ENCODE measurements around the gene EHD1.

The EHD1 gene

DNA sequence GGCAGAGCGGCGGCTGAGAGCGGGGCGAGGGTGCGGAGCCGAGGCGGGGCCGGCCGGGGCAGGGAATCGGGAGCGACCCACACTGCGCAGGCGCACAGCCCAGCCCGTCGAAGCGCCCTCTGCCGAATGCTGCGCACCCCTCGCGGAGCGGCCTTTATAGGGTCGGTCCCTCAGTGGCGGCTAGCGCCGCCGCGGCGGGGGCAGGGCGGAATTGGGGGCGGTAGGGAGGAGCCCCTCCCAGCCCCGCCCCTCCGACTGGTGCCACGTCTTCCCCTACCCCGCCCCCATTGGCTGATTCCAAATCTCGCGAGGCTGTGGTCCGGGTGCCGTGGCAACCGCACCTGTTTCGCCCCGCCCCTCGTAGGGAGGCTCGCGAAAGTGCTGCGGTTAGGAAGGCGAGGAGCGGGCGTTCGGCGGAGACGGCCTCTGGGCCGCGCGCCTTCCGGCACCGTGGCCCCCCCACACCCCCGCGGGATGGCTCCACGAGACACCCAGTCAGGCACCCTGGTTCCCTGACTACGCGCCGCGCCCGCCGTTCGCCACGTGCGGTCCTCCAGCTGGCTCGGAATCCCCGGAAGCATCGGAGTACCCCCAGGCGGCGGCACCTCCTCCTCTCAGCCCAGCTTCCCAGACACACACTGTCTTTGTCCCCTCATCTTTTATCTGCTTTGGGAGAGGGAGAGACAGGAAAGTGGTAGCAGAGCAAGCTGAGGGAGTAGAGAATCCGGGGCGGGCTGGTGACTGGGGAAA lies at the start of gene EHD1:
EHD1 (minus strand) TSS at position 128 of the 750 bp plus-strand sequence. CDS start 157 bp downstream, outside the sequence.
- DNase-seq (ENCODE audit: low read depth in 2 of 2) = peak; percentile 99 to 100

DNA sequence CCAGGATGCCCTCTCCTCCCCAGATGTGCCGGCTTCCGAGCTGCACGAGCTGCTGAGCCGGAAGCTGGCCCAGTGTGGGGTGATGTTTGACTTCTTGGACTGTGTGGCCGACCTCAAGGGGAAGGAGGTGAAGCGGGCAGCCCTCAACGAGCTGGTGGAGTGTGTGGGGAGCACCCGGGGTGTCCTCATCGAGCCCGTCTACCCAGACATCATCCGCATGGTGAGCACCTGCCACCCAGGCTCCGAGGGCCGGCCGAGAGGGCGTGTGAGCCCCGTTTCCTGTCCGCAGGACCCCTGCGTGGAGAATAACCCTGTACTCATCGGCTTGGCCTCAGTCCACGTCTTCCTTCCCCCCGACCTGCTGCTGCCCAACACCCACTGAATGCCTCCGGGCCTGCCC lies 48.3 kb upstream of the EHD1 start:
- DNase-seq (ENCODE audit: low read depth in 2 of 2) = no peak

DNA sequence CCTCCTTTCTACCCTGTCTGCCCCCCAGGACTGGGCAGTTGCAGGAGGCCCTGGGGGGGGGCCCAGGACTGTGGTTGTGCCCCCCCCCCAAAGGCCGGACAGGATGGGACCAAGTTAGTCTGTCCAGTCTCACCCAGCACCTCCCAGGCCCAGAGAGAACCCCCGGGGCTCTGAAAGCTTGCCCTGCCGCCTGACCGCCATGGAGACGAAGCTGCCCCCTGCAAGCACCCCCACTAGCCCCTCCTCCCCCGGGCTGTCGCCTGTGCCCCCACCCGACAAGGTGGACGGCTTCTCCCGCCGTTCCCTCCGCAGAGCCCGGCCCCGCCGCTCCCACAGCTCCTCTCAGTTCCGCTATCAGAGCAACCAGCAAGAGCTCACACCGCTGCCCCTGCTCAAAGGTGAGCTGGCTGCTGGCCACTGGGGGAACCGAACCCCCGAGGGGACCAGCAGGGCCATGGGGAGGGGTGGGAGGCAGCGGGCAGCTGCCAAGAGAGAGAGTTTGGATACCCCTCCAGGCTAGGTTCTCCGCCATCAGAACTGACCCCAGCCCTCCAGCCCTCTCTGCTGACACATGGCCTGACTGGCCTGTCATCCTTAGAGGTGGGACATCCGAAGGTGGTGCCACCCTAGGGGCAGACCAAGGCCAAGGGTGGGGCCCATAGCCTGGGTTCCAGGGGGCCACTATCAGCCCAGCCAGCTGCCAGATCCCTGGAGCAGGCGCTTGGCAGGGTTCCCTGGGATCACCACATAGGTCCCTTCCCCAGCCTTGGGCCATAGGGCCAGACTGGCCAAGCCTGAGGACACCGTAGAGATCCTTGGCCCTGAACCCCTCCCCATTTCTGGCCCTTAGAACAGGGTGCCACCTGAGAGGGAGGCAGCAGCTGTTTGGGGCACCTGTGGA lies 47.4 kb upstream of the EHD1 start:
- no peak for DNase-seq (ENCODE audit: low read depth in 2 of 2)

DNA sequence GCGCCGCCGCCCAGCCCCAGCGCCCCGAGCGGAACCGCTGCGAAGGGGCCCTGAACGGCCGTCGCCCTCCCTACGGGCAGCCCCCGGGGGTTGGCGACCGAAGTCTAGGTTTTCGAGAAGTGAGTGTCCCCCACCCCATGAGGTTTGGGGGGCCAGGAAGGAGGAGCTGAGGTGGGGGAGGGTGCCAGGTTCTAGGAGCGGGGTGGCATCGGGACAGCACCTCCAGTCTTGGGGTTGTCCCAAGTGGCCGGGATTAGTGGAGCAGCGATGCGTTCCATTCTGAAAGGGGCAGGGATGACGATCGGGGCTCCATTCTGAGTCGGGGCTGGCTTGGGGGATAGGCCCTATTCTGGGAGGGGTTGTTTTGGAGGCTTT lies 46.5 kb upstream of the EHD1 start:
- DNase-seq (ENCODE audit: low read depth in 2 of 2) = no peak

DNA sequence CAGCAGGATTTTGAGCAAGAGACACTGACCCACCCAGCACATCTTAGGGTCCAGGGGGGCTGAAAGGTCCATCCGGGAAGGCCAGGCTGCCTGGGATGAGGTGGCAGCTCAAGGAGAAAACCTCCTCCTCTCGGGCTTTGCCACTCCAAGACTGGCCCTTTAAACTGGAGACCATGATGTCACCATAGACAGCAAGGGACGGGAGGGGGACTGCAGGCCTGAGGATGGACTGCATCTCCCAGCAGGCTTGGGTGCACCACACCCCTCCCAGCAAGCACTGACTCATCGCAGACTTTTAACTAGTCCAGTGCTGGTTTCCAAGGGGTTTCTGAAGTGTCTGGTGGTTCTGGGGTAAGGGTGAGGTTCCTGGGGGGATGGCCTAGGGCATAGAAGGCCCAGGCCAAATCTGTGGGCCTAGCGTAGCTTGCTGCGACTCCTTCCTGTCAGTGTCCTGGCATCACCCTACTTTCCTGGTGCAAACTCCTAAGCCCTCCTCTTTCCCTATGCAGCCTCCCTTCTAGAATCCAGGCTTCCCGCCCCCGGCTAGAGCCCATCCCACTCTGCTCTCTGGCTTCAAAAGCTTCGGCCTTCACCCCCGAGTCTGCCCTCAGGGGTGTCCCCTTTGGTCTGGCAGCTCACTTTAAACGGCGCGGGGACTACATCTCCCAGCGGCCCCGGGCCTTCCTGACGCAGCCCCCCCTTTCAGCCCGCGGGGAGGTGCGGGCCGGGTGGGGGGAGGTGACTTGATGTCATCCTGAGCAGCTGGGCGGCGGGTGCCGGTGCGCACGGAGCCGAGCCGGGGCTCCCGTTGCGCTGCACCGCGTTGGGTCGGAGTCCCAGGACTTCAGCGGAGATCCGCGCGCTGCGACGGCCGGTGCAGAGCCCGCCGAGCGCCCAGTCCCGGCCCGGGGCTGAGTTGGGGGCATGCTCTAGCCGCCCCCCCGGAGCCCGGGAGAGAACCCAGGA lies 45.8 kb upstream of the EHD1 start, which contains the start of gene PPP2R5B:
PPP2R5B (plus strand) TSS at position 746 of the 966 bp plus-strand sequence. CDS start 1,046 bp downstream, outside the sequence.
- DNase-seq (ENCODE audit: low read depth in 2 of 2) = peak; percentile 82 to 85

DNA sequence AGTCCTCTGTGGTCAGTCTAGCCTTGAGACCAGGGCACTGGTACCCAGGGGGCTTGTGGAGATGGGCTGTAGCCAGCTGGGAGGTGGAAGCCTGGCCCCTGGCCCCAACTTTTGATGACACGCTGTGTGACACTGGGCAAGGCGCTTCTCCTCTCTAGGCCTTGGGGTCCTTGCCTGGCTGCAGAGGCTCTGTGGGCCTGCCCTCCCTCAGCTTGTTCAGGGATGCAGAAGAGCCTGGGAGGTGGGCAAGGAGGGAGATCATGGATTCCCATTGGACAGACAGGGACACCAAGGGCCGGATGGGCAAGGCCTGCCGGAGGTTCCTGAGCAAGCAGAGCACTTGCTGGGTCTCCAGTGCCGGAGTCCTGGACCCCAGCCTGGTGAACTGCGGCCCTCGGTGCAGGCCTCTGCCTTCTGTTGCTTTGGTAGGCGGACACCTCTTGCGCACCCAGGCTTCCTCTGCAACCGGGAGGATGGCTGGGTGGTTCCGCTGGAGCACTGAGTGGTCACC lies 44.8 kb upstream of the EHD1 start:
- no peak for DNase-seq (ENCODE audit: low read depth in 2 of 2)

DNA sequence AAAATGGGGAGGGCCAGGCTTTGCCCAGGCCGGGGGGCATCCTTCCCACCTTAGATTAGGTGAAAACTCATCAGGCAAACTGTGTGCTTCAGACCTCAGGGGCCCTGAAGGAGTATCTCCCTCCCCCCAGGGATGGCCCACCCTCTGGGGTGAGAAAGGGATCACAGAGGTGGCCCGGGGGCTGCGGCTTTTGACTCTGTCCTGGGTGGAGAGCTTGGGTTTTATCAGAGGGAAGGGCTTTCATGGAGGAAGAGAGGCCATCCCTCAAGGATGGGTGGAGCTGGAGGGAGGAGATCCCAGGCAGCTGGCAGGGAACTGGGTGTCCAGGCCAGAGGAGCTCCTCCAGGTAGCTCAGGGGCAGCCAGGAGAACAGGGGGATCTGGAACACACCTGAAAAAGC lies 43.0 kb upstream of the EHD1 start:
- DNase-seq (ENCODE audit: low read depth in 2 of 2) = no peak

DNA sequence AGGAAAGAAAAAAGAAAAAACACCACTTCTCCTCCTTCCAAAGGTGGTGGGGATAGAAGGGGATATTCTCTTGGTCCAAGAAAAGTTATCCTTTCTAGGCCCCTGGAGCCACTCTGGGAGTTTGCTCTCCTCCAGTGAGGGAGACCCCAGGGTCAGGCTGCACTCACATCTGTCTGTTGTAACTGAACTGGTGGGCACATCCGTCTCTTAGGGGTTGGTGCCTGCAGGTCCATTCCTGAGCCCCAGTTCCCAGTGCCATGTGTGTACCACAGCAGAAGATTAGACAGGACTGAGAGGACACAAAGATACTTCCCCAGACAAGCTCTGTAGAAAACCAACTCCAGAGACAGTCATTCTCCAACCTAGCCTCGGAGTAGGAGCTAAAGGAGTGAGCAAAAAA lies 41.7 kb upstream of the EHD1 start:
- no peak for DNase-seq (ENCODE audit: low read depth in 2 of 2)

DNA sequence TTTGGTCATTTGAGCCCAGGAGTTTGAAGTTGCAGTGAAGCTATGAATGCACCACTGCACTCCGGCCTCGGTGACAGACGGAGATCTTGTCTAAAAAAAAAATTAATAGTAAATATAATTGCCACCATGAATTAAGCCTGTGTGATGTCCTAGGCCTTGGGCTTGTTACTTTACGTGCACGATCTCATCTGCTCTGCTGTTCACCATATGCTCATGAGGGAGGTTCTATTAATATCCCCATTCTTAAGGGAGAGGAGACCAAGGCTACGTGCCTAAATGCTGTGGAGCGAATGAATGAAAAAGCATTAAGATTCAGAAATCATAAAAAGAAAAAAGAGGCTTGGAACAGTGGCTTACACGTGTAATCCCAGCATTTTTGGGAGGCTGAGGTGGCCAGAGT lies 41.2 kb upstream of the EHD1 start:
- no peak for DNase-seq (ENCODE audit: low read depth in 2 of 2)

DNA sequence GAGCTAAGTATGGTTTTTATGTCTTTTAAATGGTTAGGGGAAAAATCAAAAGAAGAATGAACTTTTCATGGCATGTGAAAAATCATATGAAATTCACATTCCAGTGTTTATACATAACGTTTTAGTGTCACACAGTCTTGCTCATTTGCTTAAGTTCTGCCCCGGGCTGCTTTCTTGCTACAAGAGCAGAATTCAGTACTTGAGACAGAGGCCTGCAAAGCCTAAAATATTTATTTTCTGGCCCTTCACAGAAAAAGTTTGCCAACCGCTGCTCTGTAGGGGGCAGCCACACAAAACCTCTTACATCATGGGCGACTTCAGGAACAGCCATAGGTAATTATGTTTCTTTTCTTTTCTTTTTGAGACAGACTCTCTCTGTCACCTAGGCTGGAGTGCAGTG lies 39.6 kb upstream of the EHD1 start:
- no peak for DNase-seq (ENCODE audit: low read depth in 2 of 2)

DNA sequence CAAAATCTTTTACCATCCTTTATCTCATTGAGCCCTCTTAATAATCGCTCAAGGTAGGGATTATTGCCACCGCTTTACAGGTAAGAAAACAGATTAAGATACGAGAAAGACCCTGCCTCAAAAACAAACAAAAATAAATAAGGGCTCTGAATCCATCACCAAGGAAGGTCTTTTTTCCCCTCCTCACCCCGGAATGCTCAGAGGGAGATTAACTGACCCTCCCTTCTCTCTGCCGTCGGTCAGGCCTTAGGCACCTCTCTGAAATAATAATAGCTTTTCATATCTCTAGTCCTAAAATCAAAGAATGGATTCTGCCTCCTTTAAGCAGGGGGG lies 39.2 kb upstream of the EHD1 start:
- no peak for DNase-seq (ENCODE audit: low read depth in 2 of 2)

DNA sequence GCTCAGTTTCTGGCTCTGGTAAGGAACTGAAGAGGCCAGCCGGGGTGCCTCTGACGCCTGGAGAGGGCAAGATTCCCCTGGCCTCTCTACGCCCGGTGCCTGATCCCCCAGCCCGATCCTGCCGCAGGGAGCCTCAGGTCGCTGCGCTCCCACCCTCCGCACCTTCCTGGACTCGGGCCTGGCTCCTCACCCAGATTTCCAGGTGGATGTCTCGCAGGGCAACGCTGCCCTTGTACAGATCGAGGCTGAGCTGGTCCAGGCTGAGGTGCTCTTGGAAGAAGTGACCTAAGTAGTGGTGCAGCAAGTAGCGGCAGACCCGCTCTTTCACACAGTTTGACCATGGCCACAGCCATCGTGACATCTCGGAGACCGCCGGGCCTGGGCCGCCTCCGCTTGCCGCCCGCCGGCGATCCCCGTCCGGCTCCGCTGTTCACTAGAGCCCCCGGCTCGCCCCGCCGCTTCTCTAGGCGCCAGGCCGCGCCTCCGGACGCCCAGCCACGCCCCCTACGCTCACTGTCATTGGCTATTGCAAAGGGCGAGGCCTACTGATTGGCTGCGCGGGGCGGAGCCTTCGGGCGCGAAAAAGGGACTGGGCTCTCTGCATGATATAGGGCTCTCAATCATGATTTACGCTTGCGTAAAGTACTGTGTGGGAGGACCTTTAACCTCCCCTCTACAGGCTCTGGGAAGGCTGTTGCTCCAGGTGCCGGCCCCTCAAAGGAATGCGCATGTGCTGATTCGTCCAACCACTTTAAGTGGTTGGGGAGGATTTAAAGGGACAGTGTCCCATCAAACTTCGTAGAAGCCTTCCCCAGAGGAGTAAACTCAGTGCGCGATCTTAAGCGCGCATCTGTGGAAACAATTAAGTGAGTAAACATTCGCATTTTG lies 38.6 kb upstream of the EHD1 start, which contains the start of gene ATG2A:
ATG2A (minus strand) TSS at position 435 of the 888 bp plus-strand sequence; CDS start at position 361, 74 bp downstream.
- peak; percentile 98 for DNase-seq (ENCODE audit: low read depth in 2 of 2)

DNA sequence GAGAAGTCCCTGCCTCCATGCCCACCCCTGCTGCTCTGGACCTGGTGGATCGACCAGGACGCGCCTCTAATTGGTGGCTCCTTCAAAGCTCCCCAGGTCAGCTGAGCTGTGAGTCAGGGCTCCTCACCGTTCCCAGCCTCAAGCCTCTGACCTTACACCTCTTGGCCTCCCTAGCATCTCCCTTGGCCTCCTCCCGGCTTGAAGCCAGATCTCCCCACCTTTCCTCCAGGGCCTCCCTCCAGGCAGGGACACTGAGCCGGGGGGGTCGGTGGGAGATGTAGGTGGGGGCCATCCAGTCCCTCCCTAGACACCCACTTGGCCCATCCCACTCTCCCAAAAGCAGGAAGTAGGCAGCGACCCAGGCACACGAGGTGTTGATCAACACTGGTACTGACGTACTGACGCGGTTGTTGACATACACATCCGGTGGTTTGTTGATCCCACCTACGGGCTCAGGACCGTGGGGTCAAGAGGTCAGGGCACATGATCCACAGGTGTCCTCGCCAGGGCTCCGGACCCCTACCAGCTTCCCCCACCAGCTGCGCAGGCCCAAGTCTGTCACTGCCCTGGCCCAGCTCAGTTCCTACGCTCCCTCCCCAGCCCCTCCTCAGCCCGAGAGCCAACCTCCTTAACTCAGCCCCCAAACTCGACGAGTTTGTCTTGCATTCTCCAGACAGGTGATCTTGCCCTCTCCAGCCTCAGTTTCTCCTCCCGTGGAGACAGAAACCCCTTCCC lies 37.8 kb upstream of the EHD1 start:
- no peak for DNase-seq (ENCODE audit: low read depth in 2 of 2)

DNA sequence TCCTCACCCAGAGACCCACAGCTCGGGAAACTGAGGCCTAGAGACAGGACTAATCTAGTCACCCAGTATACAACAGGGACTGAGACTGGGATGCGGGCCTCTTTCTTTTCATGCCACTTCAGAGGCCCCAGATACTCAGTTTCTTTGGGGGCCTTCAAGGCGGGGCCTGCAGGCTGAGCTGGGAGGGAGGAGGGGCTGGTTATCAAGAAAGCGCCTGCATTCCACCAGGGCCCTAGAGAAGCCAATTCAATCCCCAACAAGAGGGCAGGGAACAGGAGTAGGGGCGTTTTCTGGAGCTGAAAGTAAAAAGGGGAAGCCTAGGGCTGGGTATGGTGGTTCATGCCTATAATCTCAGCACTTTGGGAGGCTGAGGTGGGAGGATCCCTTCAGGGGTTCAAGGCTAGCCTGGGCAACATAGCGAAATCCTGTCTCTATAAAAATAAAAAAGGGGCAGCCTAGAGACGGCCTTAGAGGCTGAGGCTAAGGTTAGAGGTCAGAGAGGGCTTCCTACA lies 37.0 kb upstream of the EHD1 start:
- no peak for DNase-seq (ENCODE audit: low read depth in 2 of 2)

DNA sequence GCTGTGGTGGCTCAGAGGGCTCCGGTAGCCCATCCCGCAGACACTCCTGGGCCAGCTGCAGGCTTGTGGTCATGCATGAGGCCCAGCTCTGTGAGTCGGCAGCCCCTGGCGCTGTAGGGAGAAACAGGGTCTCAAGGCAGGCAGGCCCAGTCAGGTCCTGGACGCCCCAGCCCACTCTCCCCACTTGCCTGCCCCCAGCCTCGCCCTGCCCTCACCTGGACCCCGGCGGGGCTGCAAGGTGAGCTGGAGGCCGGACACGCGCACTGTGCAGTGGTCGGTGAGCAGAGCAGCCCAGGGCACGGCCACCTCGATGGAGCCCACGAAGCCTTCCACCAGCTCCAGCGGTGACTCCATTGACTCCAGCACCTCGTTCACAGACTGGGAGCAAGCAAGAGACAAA lies 35.7 kb upstream of the EHD1 start:
- DNase-seq (ENCODE audit: low read depth in 2 of 2) = no peak

DNA sequence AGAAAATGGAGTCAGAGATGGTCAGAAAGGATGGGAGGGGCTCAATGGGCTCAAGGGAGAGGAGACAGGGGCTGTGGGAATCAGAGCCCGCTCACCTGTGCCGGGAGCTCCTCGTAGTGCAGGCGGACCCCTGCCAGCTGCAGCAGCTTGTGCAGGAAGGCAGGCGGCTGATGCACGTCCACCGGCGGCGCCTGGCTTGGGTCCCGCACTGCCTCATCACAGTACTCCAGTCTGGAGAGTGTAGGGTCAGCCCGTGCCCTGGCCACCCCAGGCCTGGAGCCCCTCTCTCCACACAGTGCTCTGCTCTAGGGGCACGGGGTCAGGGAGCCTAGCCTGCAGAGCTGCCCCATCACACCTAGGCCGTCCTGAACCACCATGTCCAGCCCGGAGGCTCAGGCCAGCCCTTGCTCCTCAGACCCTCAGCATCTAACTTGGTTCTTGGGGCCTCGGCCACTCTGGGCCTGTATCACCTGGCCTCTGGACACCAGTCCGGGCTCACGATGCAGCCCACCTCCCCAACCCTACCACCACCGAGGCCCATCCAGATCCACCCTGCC lies 34.8 kb upstream of the EHD1 start:
- no peak for DNase-seq (ENCODE audit: low read depth in 2 of 2)

DNA sequence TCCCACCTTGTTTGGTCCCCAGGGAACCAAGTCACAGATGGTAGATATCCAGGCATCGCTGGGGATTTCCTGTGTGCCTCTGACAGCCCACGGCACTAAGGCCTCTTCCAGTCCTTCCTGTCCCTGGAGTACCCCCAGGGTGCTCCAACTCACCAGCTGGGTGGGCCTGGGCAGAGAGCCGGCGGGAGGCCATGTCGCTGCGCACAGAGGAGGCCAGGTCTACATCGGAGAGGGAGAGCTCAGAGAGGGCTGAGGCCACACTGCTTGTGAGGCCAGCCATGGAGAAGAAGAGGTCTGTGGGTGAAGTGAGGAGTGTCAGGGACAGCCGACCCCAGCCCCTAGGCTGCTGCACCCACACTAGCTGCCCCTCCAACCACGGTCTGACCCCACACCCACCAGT lies 33.3 kb upstream of the EHD1 start:
- DNase-seq (ENCODE audit: low read depth in 2 of 2) = no peak

DNA sequence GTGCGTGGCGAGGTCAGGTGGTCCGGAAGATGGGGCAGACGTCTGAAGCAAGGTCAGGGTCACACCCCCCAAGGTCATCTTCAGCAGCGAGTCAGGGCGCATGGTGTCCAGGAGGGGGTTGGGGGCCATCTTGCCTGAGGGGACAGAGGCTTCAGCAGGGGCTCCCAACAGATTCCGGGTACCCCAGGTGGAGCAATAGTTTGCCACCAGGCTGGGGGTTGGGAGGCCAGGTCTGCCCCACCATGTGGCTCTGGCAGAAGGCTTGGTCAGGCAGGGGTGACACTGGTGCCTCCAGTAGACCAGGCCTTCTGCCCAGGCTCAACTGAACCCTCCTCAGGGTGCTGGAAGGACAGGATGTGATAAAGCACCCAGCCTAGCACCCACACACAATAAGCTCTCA lies 32.7 kb upstream of the EHD1 start:
- DNase-seq (ENCODE audit: low read depth in 2 of 2) = no peak

DNA sequence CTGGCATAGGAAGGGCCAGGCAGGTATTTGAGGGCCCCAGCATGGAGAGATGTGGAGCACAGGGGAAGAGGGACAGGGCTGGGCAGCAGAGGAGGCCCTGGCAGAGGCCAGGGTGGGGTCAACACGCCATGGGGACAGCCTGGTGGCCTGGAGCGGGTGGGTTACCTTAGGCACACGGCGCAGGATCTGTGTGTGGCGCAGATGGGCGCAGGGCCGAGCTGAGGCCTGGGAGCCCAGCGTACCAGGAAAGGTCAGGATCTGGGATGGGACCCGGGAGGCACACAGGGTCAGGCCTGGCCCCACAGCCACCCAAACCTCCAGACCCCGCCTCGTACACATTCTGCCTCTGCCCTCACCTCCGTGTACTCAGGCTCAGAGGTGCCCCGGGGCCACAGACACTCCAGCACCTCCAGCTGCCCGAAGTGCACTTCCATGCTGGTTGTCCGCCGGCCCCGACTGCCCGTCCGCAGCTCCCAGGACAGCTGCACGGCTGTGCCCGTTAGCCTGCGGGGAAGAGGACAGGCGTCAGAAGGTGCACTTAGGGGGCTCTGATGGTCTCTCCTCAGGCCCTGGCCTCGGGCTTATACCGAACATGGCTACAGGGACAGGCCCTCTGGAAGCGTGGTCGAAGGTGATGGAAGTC lies 32.2 kb upstream of the EHD1 start:
- no peak for DNase-seq (ENCODE audit: low read depth in 2 of 2)

Measured in stimulated activated CD4-positive, alpha-beta T cell treated with anti-CD3 and anti-CD28 coated beads, Interleukin-1b, Interleukin-23, amount 100 ng/mL, for 4 hours (primary cell).